ENCODE data around the gene SRBD1. TPM values are rescaled to one million over a fixed set of nuclear protein-coding genes. Genes with fewer than 3 reads are reported as not detected.
A peak's percentile ranks its signal among the peaks of the same experiment; 100 is the strongest.

The SRBD1 gene
- total and polyA plus RNA-seq, 2 donors (not counting 1 experiment from before 2014, with no cell fraction given), result 9.6 to 18.7 TPM

DNA sequence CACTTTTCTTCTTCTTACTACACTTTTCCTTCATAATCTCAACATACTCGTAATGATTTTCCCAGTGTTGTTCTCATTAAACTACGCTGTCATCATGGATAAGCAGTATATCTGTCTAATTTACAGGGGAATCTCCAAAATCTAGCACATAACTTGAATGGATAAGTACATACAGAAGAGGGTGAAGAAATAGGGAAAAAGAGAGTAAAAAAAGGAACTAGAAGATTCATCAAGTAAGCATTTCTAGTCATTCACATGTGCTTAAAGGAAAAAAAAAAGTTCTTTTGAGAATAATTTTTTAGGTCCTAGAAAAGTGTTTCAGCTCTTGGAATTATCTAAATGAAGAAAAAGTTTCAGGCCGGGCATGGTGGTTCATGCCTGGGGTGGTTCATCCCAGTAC lies 51.6 kb downstream of the SRBD1 start:
- Histone ChIP-seq H3K27me3 (ENCODE audit: control insufficient read depth, insufficient read depth, low read length) (no peaks in the 10 kb centered on the region), H4K20me1 (ENCODE audit: control insufficient read depth, extremely low read depth, insufficient read depth, low read length) (no peaks in the 10 kb centered on the region), H3K9me3 (ENCODE audit: control insufficient read depth, insufficient read depth, low read depth, low read length) (no peaks in the 10 kb centered on the region), H3K9ac (ENCODE audit: insufficient read depth, low read length) (no peak overlapping the region), H3K4me2 (ENCODE audit: extremely low read depth, insufficient read depth, low read length) (no peak overlapping the region), H3K4me1 (ENCODE audit: control insufficient read depth, extremely low read depth, insufficient read depth, low read length) (peaks cover 4% of the 10 kb centered on the region), H3K36me3 (ENCODE audit: control insufficient read depth, insufficient read depth, low read length) (no peaks in the 10 kb centered on the region), H3K4me3 (replicated peaks in 1 of 4; ENCODE audit: control extremely low read depth in 1 of 4, insufficient read depth in 1 of 4, low read depth in 3 of 4, low read length in 4 of 4) (no peak overlapping the region), H2AFZ (ENCODE audit: low read length) (no peak overlapping the region), H3K27ac (ENCODE audit: insufficient read depth, low read length) (no peak overlapping the region), H3K79me2 (ENCODE audit: control insufficient read depth, insufficient read depth, low read length) (no peaks in the 10 kb centered on the region)
- TF ChIP-seq EZH2 (IDR thresholded peaks at IDR 0.05; ENCODE audit: low read length, missing control alignments), result no peak
- TF ChIP-seq, protein P1, sequence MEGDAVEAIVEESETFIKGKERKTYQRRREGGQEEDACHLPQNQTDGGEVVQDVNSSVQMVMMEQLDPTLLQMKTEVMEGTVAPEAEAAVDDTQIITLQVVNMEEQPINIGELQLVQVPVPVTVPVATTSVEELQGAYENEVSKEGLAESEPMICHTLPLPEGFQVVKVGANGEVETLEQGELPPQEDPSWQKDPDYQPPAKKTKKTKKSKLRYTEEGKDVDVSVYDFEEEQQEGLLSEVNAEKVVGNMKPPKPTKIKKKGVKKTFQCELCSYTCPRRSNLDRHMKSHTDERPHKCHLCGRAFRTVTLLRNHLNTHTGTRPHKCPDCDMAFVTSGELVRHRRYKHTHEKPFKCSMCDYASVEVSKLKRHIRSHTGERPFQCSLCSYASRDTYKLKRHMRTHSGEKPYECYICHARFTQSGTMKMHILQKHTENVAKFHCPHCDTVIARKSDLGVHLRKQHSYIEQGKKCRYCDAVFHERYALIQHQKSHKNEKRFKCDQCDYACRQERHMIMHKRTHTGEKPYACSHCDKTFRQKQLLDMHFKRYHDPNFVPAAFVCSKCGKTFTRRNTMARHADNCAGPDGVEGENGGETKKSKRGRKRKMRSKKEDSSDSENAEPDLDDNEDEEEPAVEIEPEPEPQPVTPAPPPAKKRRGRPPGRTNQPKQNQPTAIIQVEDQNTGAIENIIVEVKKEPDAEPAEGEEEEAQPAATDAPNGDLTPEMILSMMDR (conservative IDR thresholded peaks at IDR 0.05 in 1 of 2, IDR thresholded peaks at IDR 0.05 in 1 of 2; ENCODE audit: low read depth in 1 of 2, low read length in 2 of 2), result no peak
- DNase-seq (ENCODE audit: low read depth in 2 of 2), result no peak

DNA sequence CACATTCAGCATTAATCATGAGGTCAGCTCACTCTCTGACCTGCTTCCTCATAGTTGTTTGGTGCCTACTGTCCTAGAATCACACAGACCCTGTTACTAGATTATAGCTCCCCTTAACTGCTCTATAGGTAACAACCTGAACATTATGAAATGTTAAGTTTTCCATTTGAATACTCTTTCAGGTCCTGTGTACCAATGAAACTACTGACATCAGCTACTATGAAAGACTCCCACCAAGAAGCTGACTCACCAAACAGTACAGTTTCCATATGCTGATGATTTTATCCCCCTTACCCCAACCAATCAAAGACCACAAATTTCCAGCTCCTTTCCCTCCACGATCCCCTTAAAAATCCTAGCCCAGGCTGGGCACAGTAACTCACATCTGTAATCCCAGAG lies 56.3 kb downstream of the SRBD1 start:
- no peaks in the 10 kb centered on the region for H3K36me3 ChIP-seq (ENCODE audit: control insufficient read depth, insufficient read depth, low read length)
- H3K4me2 ChIP-seq (ENCODE audit: extremely low read depth, insufficient read depth, low read length), result no peak overlapping the region
- H3K79me2 ChIP-seq (ENCODE audit: control insufficient read depth, insufficient read depth, low read length), result no peaks in the 10 kb centered on the region
- H3K9ac ChIP-seq (ENCODE audit: insufficient read depth, low read length), result no peak overlapping the region
- TF ChIP-seq, protein P1 (conservative IDR thresholded peaks at IDR 0.05 in 1 of 2, IDR thresholded peaks at IDR 0.05 in 1 of 2; ENCODE audit: low read depth in 1 of 2, low read length in 2 of 2), result no peak
- no peak for TF ChIP-seq EZH2 (IDR thresholded peaks at IDR 0.05; ENCODE audit: low read length, missing control alignments)
- DNase-seq (ENCODE audit: low read depth in 2 of 2), result peak; percentile 49 to 50
- peak overlapping the region; percentile 6 for H3K27ac ChIP-seq (ENCODE audit: insufficient read depth, low read length)
- no peak overlapping the region for H2AFZ ChIP-seq (ENCODE audit: low read length)
- no peaks in the 10 kb centered on the region for H3K27me3 ChIP-seq (ENCODE audit: control insufficient read depth, insufficient read depth, low read length)
- no peak overlapping the region for H3K4me3 ChIP-seq (replicated peaks in 1 of 4; ENCODE audit: control extremely low read depth in 1 of 4, insufficient read depth in 1 of 4, low read depth in 3 of 4, low read length in 4 of 4)
- H4K20me1 ChIP-seq (ENCODE audit: control insufficient read depth, extremely low read depth, insufficient read depth, low read length), result no peaks in the 10 kb centered on the region
- H3K9me3 ChIP-seq (ENCODE audit: control insufficient read depth, insufficient read depth, low read depth, low read length), result no peaks in the 10 kb centered on the region
- peaks cover 6% of the 10 kb centered on the region for H3K4me1 ChIP-seq (ENCODE audit: control insufficient read depth, extremely low read depth, insufficient read depth, low read length)

DNA sequence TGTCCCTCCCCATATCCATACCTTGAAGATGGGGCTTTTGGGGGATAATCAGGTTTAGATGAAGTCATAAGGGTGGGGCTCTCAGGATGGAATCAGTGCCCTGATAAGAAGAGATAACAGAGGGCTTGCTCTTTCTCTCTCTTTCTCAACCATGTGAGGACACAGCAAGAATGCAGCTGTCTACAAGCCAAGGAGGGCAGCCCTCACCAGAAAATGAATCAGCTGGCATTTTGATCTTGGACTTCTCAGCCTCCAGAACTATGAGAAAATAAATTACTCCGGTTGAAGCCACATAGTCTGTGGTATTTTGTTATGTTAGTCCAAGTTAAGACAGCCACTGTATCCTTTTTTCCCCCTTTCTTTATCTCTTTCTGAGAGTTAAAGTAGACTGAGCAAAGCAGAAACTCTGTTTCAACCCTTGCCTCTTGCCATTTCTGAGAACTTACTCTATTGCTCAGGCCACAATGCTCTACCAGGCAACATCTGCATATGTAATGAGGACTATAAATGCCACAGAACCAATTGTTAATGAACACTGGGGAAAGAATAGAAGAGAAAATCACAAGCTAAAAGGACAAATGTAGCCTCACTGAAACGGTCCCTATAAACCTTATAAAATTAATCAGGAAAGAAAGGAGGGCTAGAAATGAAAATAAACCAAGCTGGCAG lies 56.9 kb downstream of the SRBD1 start:
- no peaks in the 10 kb centered on the region for H4K20me1 ChIP-seq (ENCODE audit: control insufficient read depth, extremely low read depth, insufficient read depth, low read length)
- DNase-seq (ENCODE audit: low read depth in 2 of 2), result peak; percentile 55 to 84
- H2AFZ ChIP-seq (ENCODE audit: low read length), result no peak overlapping the region
- H3K9me3 ChIP-seq (ENCODE audit: control insufficient read depth, insufficient read depth, low read depth, low read length), result no peaks in the 10 kb centered on the region
- H3K36me3 ChIP-seq (ENCODE audit: control insufficient read depth, insufficient read depth, low read length), result no peaks in the 10 kb centered on the region
- TF ChIP-seq, protein P1 (conservative IDR thresholded peaks at IDR 0.05 in 1 of 2, IDR thresholded peaks at IDR 0.05 in 1 of 2; ENCODE audit: low read depth in 1 of 2, low read length in 2 of 2), result no peak
- TF ChIP-seq EZH2 (IDR thresholded peaks at IDR 0.05; ENCODE audit: low read length, missing control alignments), result no peak
- peak overlapping the region; percentile 6 for H3K27ac ChIP-seq (ENCODE audit: insufficient read depth, low read length)
- H3K27me3 ChIP-seq (ENCODE audit: control insufficient read depth, insufficient read depth, low read length), result no peaks in the 10 kb centered on the region
- H3K4me2 ChIP-seq (ENCODE audit: extremely low read depth, insufficient read depth, low read length), result peak overlapping the region; percentile 52
- H3K4me1 ChIP-seq (ENCODE audit: control insufficient read depth, extremely low read depth, insufficient read depth, low read length), result peaks cover 6% of the 10 kb centered on the region
- H3K79me2 ChIP-seq (ENCODE audit: control insufficient read depth, insufficient read depth, low read length), result no peaks in the 10 kb centered on the region
- H3K9ac ChIP-seq (ENCODE audit: insufficient read depth, low read length), result no peak overlapping the region
- H3K4me3 ChIP-seq (replicated peaks in 1 of 4; ENCODE audit: control extremely low read depth in 1 of 4, insufficient read depth in 1 of 4, low read depth in 3 of 4, low read length in 4 of 4), result no peak overlapping the region

Data from fibroblast of lung (primary cell).